Hematopoietic multipotent progenitor cell treated with erythropoietin and hydrocortisone succinate and interleukin-3 and kit ligand, for 15 days (in vitro differentiated cells): ENCODE measurements around the gene SPAG7.
A peak's percentile ranks its signal among the peaks of the same experiment; 100 is the strongest.

ENCODE experiments used
- DNase-seq: peaks from one replicate; pipeline ENCODE4 v3.0.0-alpha.2; 2015; ENCODE audit warnings: low spot score

The SPAG7 gene

GRCh38 chr17:4950075-4950745 is 17.4 kb downstream of the SPAG7 start:
- peak; percentile 52 for DNase-seq

DNA sequence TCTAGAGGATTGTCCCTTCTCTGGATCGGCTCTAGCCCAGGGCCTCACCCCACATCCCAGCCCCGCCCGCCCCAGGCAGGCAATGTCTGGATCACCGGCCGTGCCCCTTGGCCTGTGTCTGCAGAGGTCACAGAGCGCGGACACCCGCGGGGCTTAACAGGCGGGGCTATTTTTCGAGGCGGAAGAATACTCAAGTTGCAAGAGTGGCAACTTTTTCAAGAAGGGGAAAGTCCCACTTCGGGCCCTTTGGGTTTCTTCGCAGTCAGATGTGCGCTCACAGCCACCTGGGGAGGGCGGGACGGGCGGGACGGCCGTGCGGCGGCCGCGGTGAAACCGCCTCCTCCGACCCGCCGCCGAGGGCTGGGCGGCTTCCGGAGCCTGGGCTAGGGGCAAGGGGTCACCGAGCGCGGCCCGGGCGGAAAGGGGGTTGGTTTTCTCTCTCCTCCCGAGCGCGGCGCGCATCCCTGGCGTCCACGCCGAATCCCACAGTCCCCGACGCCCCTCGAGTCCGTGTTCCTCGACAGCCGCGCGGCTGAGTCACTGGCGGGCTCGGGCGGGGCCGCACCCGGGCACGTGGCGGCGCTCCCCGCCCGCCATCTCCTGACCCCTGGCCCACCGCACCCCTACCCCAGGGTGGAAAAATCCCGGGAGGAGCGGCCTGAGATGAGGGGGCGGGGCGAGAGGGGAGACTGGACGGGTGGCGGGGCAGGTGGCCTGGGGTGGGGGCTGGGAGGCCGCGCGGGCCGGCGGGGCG is 18.1 kb downstream of the SPAG7 start:
- peak; percentile 58 for DNase-seq

- DNase-seq, result peak; percentile 54
These were observed 18.7 kb downstream of the SPAG7 start for GRCh38 chr17:4948931-4949320.

- DNase-seq, result peak; percentile 85
These were observed 19.3 kb downstream of the SPAG7 start, which contains the start of gene PFN1 for GRCh38 chr17:4948166-4948930. Gene PFN1, minus strand, starts transcription at chr17:4948530. Its CDS starts 136 bp downstream, at chr17:4948394.

DNA sequence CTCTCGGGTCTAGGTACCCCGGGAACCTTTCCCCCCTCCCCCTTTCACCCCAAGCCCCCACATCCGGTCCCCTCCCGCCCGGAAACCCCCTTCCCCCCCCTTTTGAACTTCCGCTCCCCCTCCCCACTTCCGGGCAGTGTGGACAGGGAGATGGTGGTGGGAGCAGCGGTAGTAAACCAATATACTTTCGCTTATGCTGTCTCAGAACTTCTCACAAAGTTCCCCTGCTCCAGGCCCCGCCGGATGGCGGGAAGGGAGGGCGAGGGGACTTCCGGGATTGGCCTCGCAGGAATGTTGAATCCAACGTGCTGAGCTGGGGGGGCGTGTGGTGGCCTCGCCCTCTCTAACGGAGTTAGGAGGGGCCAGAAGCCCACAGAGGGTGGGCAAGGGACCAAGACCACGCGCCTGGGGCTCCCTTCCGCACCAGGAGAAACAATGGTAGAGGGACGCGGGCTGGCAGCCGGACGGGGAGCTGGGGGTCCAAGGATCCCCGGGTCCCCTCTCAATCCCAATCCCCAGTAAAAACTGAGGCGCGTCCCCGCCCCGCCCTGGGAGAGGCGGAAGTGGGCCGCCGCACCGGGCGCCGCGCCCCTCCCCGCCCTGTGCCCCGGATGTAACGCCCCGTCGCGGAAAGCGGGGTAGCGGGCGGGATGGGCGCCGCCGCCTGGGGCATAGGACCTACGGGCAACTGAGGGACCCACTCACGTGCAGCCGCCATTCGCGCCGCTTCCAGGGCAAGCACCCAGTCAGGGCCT is 20.0 kb downstream of the SPAG7 start:
- peak; percentile 60 for DNase-seq

DNA sequence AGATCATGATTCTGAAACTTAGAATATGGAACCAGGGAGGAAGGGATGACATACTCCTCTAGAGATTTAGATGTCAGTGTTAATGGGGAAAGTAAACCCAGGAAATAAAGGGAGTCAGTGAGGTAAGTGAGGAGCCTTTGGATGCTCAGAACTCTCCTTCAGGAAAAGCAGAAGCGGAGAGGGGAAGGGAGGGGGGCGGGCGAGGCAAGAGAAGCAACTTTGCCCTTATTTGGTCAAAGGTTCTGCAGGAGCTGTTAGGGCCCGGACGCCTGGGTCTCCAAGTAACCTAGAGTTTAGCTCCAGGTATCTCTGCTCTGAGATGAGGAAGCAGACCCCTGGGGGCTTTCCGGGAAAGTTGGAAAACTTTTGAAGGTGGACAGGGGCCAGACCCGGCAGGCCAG is 20.6 kb downstream of the SPAG7 start:
- peak; percentile 27 for DNase-seq

GRCh38 chr17:4946312-4946976 is 21.2 kb downstream of the SPAG7 start:
- no peak for DNase-seq

- no peak for DNase-seq
These were observed 21.7 kb downstream of the SPAG7 start for GRCh38 chr17:4945944-4946280.

- peak; percentile 91 for DNase-seq
These were observed 22.3 kb downstream of the SPAG7 start for GRCh38 chr17:4945176-4945943.

DNA sequence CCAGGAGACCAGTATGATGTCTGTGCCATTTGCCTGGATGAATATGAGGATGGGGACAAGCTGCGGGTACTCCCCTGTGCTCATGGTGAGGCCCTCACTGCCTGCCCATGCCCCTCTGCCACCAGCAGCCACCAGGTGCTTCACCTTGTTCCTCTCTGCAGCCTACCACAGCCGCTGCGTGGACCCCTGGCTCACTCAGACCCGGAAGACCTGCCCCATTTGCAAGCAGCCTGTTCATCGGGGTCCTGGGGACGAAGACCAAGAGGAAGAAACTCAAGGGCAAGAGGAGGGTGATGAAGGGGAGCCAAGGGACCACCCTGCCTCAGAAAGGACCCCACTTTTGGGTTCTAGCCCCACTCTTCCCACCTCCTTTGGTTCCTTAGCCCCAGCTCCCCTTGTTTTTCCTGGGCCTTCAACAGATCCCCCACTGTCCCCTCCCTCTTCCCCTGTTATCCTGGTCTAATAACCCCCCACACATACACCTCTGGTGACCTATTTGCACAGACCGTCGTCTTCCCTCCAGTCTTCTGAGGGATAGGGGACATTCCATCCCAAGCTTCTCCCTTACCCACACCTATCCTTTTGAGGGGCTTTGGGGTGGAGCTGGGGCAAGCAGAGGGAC is 23.0 kb downstream of the SPAG7 start:
- DNase-seq, result no peak

- no peak for DNase-seq
These were observed 23.5 kb downstream of the SPAG7 start for GRCh38 chr17:4944163-4944553.

DNA sequence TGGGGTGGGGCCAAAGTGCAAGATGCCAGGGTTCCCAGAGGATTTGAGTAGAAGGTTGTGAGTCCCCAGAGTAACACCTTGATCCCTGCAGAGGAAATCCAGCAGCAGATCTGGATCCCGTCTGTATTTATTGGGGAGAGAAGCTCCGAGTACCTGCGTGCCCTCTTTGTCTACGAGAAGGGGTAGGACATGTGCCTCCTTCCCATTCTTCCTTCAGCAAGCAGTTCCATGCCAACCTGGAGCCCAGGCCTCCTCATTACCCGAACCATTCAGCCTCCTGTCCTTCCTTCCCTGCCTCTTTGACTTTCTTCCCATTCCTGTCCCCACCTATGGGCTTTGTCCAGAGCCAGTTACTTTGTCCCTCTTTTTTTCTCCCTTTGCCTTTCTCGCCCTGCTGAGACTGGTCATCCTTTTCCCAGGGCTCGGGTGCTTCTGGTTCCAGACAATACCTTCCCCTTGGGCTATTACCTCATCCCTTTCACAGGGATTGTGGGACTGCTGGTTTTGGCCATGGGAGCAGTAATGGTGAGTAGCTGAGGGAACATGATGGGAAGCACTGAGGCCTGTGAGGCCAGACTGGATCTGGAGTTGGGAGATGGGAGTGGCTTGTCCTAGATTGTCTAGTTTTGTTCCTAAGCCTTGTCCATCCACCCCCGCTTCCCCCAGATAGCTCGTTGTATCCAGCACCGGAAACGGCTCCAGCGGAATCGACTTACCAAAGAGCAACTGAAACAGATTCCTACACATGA is 24.7 kb downstream of the SPAG7 start:
- DNase-seq, result no peak

- DNase-seq, result peak; percentile 20
These were observed 26.4 kb downstream of the SPAG7 start for GRCh38 chr17:4941319-4941610.

DNA sequence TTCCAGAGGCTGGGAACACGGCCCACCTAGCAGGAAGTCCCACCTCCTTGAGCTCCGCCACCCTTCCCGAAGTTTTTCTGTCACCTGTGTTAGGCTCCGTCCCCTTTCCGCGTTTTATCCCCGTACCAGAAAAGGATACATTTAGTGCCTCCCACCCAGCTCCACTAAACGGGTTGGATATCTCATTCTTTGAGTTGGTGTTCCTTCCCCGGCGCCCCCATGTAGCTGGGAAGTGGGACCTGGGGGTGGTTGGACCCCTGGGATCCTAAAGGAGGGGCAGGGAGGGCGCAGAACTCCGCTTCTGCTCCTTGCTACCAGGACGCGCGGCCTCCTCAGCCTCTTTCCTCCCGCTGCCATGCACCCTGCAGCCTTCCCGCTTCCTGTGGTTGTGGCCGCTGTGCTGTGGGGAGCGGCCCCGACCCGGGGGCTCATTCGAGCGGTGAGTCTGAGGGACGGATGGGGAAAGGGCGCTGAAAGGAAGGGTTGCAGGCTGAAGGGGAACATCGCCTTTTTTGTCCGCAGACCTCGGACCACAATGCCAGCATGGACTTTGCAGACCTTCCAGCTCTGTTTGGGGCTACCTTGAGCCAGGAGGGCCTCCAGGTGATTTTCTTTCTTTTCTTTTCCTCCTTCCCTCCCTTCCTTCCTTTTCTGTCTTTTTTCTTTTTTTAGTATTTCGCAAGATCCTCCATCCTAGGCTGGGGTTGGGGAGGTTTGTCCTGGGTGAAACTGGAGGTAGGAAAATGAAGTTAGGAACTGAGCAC is 26.9 kb downstream of the SPAG7 start:
- DNase-seq, result no peak

GRCh38 chr17:4939796-4940554 is 27.6 kb downstream of the SPAG7 start, which contains the start of the genes RNF167 and SLC25A11:
Gene RNF167, plus strand, starts transcription at chr17:4940268. Its CDS starts 642 bp downstream, at chr17:4940910.
Gene SLC25A11, minus strand, starts transcription at chr17:4940046. Its CDS starts 136 bp downstream, at chr17:4939910.
- DNase-seq, result peak; percentile 99

DNA sequence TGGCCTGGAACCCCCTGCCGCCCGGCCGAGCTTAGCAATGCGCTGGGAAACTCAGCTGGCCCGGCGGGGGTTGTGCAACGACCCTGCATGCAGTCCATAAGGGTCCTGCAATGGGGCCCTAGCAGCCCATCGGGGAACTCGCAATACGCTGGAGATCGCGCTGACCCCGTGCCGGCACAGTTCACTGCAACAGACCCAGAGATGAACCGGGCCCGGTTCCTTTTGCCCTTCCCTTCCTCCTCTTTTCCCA is 28.1 kb downstream of the SPAG7 start:
- no peak for DNase-seq

DNA sequence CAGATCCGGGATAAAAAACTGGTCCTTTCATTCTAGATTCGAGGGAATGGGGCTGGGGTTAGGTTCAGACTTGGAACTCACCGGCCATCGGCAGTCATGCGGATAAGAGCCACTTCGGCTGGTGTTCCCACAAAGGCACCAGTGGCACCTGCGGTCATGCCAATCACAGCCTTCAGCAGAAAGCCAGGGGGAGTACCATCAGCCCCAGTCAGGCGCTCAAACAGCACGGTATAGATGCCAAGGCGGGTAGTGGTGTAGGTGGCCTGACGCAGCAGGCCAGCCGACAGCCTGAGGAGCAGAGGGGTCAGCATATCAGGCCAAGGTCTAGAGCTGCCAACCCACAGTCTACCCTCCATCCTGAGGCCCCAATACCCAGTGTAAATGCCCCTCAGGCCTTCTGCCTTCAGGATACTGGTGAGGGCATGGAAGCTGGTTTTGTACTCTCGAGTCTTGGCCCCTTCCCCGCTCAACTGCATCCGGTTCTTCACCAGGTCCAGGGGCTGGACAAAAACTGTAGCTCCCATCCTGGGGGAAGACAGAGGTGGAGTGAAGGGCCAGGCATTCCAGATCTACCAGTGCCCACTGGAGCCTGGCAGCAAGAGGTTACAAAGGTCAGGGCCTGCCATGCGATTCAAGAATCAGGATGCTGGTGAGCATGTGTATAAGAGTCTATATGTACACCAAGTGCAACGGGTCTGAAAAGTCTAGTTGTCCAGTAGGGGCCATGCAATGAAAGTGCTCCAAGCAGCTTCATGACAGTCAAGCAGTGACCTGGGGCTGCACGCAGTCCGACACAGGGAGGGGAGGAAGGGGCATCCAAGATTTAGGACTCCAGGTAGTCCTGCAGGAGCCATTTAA is 28.7 kb downstream of the SPAG7 start:
- DNase-seq, result no peak
